Jurkat, Clone E6-1 (cell line): ENCODE results near the gene HOXA3.

Experiments used
- DNase-seq: peaks from one replicate; pipeline ENCODE4 v3.0.0-alpha.2; 2011; ENCODE audit warnings: low read depth, low spot score
- H3K4me3 ChIP-seq: 2 replicates; pipeline ENCODE4 v1.5.1; 2011; ENCODE audit warnings: mild to moderate bottlenecking, low read length, control low read depth, moderate library complexity

HOXA3 gene

DNA sequence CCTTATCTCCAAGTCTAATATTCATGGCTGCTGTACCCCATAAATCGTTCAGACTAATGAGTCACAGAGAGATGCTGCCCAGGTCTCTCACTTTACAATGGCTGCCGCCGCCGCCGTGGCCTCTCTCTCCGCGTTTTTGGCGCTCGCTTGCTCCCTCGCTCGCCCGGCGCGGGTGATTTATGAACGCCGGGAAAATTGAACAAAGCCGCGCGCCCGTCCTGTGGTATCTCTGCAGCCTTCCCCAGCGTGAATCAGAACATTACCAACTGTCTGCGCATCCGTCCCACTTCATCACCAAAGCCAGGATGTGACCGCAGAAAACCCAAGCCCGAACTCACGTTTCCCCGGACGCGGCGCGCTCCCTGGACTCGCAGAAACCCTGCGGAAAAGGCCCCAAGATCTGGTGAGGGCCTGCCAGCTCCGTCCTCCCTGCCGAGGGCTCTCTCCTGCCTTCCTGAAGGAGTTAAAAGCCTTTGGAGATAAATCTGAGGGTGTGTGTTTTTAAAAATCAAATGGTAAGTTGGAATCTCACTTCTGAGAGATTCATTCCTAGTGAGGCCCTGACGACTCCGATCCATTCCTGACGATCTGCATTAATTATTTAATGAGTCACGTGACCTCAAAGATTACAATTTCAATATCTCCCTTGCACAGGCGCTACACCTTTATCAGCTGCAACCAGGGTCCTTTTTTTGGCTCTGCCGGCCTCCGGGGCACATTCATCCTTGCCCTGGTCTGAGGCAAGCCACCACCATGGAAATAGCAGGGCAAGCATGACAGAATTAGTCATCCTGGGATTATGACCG is 28.1 kb downstream of the HOXA3 start:
- DNase-seq: no peak
- H3K4me3 ChIP-seq: no peak overlapping the region

DNA sequence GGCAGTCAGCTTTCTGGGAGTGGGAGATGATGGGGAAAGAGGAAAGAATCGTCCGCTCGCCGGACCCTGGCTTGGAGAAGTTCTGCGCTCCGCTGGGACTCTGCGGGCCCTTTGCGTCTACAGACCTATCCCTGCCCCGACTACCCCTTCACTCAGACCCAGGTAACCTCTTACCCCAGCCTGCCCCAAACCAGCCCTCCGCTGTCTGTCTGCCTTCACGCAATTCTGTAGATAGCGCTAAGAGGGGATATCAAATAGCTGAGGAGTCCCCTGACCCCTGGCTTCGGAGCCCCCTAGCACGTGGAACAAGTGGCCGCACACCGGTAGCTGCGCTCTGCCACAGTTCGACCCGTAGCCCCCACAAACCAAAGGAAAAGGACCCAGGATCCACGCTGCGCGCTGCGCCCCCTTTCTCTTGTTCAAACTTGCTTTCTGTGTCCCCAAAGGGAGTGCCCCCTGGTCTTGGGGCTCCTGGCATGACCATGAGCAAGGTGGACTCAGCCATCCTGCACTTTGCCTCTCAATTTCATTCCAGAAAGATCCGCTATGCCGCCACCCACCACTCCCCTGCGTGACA is 28.8 kb downstream of the HOXA3 start:
- DNase-seq: no peak
- no peak overlapping the region for H3K4me3 ChIP-seq

DNA sequence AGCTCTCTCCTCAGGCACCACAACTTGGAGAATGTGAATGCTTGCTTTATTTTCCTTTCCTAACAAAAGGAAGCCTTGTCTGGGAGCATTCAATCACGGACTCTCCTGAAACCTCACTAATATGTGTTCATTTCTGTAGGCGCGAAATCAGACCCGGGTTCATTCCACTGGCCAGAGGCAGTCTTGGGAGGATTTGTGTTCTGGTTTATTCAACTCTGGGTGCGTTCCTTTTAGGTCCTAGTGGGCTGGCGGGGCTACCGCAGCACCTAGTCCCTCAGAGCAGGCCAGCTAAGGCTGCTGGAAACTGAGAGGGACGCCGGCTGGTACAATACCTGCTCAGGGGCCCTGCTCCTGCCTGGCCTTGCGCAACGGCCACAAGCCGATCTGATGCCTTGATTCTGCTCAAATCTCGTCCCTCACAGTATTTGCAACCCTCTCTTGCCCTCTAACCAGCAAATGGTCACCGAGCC is 29.3 kb downstream of the HOXA3 start:
- no peak for DNase-seq
- H3K4me3 ChIP-seq: no peak overlapping the region

DNA sequence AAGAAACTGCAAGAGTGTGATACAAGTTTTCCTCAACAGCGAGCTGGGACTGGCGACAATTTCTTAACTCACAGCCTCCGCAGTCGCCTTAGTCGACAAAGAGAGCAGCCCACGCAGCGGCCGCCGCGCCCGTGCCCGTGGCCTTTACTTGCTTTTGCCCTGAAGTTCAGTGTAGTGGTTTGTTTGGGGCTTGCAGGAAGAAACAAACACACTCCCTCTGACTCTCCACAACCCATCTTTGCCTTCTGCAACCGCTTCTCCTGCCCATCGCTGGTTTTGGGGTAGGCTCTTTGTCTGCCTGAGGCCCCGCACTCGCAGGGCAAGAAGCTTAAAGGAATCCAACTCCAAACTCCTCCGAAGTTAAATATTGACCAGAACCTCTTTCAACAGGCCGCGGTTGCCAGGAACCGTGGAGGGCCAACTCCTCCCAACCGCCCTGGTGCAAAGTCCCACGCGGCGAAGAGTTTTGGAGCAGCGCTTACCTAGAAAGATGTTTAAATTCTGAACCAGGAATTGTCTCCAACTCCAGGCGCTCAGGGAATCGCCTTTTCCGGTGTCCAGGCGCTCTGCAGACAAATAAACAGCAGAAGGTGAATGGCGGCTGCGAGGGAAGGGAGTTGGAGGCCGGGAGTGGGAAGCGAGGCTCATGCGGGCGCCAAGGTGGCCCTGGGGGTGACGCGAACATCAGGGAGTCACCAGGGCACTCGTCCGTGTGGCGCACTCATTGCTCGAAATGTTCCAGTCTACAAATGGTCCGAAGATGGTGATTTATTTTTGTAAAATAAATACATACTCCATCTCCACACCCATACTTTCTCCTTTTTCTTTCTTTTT is 30.1 kb downstream of the HOXA3 start:
- no peak overlapping the region for H3K4me3 ChIP-seq
- DNase-seq: no peak

DNA sequence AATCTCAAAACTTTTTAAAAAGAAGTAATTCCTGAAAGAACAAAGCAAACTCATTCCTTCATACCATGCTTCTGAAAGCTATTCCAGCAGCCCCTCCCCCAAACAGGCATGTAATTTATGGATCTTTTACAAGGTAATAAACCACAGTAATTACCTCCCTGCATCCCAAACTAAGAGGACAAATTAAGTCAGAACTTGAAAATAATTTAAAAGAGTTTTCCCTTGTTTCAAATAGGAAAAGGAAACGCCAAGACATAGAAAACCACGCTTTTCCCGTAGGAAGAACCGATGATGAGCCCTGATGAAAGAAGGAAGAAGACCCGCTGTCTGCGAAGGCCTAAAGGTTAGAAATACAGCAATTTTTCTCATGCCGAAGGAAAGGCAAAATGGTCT is 30.7 kb downstream of the HOXA3 start:
- no peak for DNase-seq
- H3K4me3 ChIP-seq: no peak overlapping the region

DNA sequence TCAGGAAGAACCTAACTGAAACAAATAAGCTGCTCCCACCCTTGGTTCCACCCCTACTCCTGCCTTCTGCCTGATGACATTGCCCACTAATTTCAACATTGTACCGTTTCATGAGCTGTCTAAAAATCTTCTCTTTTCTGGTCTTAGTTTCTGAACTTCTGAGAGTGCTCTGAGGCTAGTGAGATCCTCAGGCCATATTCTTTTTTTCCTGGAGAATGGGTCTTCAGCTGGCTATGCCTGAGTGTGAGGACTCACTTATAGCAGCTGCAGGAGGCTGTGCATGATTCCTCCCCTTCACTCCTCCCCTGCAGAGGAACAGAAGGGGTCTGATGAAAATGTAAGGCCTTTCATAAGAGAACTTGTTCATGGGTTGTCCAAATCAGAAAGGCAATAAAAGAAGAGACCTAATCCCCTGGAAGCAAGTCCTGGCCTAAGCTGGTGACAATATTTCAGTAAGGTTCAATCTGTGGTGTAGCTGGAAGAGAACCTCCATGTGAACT is 32.9 kb downstream of the HOXA3 start:
- no peak for DNase-seq
- no peak overlapping the region for H3K4me3 ChIP-seq

DNA sequence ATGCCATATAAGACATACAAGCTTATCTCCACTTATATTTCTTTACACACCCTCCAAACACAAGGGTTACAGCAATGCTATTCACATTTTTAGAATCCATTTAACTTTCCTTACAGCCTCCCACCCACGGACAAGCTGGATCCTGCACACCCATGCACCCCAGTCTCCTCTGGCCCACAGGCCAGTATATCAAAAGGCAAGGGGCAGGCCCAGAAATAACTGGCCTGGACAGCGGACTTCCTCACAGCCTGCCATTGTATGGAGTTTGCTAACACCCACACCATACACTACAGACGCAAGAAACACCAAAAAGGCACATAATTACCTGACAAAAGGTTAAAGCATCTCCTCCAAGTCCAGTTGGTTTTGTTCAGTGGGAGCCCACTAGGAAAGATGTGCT is 33.8 kb downstream of the HOXA3 start:
- no peak overlapping the region for H3K4me3 ChIP-seq
- DNase-seq: no peak

DNA sequence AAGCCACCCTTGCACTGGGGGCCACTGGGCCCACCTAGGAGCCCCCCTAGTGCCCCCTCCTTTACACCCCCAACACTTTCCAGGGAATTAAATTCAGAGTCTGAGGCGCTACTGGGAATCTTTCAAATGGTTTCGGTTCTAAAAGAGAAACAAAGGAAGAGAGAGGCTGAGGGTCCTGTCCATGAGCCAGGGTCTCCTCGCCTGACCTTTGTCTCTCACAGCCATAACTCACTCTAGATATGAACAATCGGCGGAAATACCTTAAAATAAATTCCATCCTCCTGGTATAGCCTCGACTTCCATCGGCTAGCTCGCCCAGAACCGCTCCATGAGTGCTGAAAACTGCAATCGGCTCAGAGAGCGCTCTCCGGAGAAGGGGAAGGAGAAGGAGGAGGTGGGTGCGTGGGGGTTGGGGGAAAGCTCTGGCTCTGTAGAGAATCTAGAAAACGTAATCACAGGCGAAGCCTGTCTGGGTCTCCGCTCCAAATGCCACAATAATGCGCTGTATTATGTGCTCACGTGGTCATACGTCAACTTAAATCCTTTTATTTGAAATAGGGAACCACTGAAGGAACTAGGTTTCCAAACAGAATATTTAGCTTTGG is 34.4 kb downstream of the HOXA3 start:
- no peak for DNase-seq
- H3K4me3 ChIP-seq: no peak overlapping the region

DNA sequence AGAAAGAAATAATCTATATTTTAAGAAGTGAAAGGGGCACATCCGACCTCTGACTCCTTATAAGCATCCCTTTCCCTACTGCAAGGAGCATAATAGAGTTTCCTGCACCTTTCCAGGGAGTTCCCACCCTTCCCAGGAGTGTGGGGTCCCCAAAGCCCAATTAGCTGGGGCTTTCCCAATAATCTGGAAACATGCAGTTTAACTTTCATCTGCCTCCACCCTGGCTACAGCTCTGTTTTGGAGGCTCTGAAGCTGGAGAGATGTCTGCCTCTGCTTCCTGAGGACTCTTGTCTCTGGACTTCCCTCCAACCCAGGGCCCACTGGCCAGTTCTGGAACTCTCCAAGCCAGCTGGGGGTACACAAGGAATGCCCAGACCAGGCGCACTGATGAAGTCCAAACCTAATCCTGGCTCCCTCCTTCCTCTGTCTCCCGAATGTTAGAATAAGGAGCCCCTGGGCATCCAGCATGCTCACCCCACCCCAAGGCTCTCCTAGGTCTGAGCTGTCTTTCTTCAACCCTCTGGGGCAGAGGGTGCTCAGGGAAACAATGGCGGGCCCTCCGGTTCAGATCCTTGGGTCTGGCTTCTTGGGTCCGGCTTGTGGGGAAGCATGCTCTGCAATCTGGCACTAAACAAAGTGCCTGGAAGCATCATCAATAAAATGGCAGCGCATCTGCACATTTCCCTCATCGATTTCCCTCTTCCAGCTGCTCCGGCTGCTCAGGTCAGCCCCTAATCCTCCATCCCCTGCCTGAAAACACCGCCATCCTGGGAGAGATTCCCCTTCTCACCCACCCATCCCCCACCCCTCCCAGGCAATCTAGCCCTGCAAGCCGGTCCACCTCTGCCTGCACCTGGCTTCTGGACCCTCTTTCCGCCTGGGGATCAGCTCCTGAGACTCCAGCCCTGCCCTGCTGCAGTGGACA is 35.2 kb downstream of the HOXA3 start:
- DNase-seq: no peak
- H3K4me3 ChIP-seq: no peak overlapping the region

DNA sequence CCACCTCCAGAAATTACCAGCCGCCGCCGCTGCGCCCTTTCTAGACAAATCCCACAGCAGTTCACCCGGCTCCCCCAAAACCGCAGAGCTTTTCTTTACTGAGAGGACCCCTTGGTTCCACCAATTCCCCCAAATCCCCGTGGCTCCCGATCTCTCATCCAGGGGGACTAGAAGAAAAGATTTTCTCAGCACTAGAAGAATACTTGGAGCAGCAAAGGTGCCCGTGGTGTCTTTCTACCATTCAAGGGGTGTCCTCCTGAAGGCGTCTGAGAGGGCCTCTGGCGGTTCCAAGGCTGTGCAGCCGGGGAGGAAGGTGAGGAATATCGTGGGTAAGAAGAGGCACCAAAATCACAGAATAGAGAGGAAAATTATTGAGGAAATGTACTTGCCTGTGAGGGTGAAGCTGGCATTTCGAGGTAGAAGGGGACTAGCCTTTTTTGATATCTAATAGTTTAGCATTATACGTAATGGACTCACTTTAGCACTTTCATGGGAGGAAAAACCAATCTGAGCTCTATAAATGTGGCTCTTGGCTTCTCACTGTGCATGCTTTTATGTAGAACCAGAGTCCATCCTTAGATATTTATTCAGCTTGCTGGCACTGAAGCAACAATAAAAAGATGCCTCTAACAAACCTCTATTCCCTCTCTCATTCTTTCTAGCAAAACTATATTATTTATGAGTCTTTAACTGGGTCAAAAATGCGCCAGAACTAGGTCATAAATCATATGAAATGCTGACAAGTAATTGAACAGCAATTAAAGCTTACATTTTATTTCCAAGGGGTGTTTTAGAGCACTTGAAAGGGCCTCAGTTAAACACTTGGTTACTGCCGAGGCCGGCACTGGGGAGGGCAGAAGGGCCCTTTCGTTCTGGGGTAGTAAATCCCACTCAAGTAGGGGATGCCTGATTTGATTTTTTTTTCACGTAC is 36.1 kb downstream of the HOXA3 start:
- no peak for DNase-seq
- no peak overlapping the region for H3K4me3 ChIP-seq

DNA sequence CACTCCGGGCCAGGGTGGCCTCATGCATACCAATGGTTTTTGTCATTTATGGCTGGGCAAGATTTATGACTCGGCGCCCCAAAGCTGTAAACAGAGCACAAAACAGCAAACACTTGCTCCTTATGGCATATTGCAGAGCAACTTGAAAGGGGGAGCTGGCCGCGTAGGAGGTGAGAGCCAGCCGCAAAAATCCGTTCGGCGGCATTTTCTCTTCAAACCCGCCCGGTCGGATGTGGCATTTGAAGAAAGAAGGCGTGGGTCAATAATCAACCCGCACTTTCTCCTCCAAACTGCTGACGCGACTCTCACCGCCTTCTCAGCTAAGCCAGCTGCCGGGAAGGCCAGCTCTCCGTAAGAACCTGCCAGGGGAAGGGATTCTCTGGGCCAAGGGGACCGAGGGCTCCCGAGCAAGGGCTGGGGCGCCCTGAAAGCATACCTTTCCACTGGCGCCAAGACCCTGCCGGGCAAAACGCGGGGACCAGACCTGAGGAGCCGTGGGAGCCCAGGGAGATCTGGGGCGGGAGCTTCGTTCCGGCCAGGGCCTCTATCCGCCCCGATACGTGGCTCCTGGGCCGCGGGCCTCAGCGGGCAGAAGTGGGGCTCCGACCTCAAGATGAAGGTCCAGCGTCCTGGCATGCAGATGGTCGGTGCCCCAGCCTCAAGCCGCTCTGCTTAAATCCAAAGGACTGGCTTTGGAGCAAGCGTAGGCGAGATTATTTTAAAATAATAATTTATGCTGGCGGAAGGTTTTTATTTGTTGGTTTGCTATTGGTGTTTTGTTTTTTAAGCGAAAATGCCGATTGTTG is 37.0 kb downstream of the HOXA3 start:
- DNase-seq: no peak
- no peak overlapping the region for H3K4me3 ChIP-seq

DNA sequence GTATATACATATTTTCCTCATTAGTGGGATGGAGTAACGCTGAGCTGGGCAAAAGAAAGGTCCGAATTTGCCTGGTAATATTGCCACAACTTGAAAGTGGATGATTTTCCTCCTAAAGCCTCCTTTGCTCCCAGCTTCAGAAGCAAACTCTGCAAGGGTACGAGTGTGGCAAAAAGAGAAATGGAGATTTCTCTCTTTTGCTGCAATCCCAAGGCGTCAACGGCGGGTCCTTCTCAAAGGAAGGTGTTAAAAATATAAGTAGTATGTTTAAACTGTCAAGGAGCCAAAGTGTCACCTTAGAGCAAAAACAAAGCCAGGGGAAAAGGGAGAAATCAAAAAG is 37.5 kb downstream of the HOXA3 start:
- H3K4me3 ChIP-seq: no peak overlapping the region
- no peak for DNase-seq

DNA sequence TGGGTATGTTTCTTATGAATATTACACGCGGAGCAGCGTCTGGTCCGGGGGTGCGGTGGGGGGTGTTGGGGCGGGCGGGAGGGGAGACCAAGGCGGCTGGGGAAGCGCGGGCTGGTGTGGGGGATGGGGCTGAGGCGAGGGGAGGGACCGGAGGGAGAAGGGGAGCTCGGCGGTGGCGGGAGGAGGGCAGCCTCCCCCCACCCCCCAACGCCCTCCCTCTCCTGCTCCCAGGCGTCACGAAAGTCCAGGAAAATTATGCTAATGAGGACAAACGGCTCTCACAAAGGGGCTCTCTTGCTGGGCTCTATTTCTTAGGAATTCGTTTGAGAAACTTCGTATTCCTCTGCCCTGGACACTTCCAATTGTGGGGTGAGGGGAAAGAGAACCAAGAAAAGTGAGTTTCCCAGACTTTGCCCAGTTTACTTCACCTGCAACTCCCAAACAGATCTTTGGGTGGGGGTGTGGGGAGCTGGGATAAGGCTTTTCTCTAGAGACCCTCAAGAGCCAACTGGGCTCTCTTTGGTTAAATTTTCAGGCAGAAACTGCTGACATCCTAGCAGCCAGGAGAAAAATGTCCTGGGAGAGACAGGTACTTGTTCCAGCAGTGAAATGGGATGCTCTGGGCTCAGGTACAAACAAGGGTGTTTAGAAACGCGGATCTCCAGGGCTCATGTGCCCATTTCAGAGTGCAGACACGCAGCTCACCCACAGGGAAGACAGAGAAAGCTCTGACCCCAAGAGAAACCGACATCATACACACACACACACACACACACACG is 38.2 kb downstream of the HOXA3 start:
- no peak overlapping the region for H3K4me3 ChIP-seq
- DNase-seq: no peak

DNA sequence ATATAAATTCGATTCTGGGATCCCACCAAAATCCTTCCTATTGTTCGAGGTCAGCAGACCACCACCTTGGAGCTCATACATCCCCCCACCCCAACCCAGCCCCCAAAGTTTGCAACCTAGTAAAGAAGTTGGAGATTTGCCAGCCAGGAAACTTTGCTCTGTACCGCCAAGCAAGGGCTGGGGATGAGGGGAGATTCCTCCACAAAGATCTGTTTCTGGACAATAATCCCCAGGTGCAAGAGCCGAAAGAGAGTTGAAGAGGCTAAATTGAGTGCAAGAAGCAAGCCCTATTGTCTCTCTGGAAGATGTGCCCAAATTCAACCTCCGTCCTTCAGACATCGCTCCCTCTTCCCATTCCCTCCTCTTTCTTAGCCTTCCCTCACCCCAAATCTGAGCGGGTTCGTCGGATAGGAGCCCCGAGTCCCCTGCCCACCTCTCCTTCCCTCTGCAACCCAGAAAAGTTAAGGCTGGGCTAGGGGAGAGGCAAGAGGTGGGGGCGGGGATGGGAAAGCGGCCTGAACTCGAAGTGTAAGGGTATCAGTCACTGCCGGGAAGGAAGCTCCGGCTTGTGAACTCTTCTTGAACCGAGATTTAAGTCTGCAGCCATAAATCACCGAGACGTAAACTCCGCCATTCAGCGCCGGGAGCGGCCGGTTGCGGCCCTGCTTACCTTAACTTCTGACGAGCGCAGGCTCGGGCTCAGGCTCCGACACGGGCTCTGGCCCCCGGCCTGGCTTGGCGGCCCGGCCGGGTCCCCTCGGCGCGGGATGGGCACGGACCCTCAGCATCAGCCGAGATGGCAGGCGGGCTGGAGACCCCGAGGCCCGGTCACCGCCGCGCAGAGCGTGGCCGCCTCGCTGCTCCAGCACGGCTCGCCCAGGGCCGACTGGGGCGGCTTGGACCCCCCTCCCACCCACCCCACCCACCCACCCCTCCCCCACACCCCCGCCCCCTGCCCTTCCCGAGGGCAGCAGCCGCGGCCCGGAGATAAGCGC is 39.1 kb downstream of the HOXA3 start:
- H3K4me3 ChIP-seq: no peak overlapping the region
- DNase-seq: no peak

DNA sequence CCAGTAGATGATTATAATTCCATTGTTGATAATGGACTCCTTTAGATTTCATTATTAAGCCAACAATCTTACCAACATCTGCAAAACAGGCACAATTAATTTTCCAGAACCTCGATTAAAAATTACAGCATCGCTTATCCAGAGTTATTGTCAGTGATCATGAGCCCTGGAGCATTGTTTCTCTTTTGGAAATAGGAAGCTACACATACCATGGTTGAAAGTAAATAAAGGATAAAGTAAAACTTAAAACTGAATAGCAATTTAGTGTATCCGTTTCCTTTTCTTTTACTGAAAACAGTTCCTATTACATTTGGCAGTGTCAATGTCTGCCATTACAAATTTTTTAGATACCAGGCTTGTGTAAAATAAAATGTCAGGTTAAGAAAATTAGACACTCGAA is 40.0 kb downstream of the HOXA3 start:
- no peak for DNase-seq
- H3K4me3 ChIP-seq: no peak overlapping the region
